ENCODE results near the gene SLC16A5.

GRCh38 chr17:75064460-75064859 is 23.3 kb upstream of the SLC16A5 start:
- TF ChIP-seq BHLHE40 (IDR thresholded peaks at IDR 0.05; ENCODE audit: borderline replicate concordance) (no peak), FOXA1 (IDR thresholded peaks at IDR 0.05) (no peak)

All from HEK293T (cell line).